ENCODE results near the gene GNG2. TPM values are rescaled to one million over a fixed set of nuclear protein-coding genes. Genes with fewer than 3 reads are reported as not detected.

GNG2 gene
- total and polyA plus RNA-seq, 10 of the 15 experiments (the other 5 are each of a cell fraction or from before 2014, with no cell fraction given) = 31.6 to 114 (median 66.4) TPM

DNA sequence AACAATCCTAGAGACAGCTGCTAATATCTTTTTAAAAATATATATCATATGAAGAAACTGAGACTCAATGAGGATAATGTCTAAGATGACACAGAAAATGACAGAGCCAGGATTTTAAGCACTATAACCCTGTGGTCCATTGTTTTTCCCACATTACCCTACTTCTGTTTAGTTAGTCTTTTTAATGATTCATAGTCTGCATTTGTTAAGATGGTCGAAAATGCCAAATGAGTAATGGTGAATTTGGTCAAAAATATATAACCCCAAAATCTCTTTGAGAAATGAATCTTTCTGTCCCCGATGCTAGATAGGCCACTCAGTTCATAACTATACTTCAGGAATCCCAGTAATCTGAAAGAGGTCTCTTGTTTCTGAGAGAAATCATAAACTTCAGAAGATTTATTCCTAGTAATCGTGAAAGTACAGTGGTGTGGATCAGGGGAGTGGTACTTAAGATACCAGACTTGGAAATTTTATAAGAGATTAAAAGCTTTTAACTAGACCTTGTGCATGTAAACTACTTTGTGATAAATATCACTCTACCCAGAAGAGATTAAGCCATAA, 139.7 kb downstream of the GNG2 start (continued):
- TF ChIP-seq PML (IDR thresholded peaks at IDR 0.05; ENCODE audit: low read length) (no peak), NKRF (conservative IDR thresholded peaks at IDR 0.05) (no peak), FOXK2 (IDR thresholded peaks at IDR 0.05) (no peak), ZNF274 (IDR thresholded peaks at IDR 0.05; ENCODE audit: insufficient read depth, insufficient read length) (no peak)

GRCh38 chr14:52000696-52001095, 140.3 kb downstream of the GNG2 start:
- CTCF ChIA-PET = no interaction called here
- no peak overlapping the region for H3K9ac ChIP-seq (ENCODE audit: control insufficient read depth, insufficient read depth, low read length)
- no peak for FAIRE-seq
- no peaks in the 10 kb centered on the region for H3K4me1 ChIP-seq (ENCODE audit: control insufficient read depth, insufficient read depth, low read length)
- no peak overlapping the region for H3K27ac ChIP-seq (ENCODE audit: control insufficient read depth, insufficient read depth)
- no TSS peak for BruUV-seq (replicated peaks)
- 97% methylated on average over 3 of the region's 3 CpGs for WGBS (ENCODE audit: insufficient coverage, insufficient replicate concordance, low lambda C conversion rate, missing lambda C conversion rate)
- no peaks in the 10 kb centered on the region for H3K9me3 ChIP-seq (replicated peaks; ENCODE audit: control insufficient read depth, insufficient read depth, low read length)
- no peak overlapping the region for H3K4me2 ChIP-seq (ENCODE audit: control insufficient read depth, insufficient read depth)
- intact Hi-C loops (cut with micrococcal nuclease; ENCODE audit: unreplicated experiment) (no loop called here), in situ Hi-C loops (cut with MboI) (no loop called here)
- RAD21 ChIA-PET (ENCODE audit: unreplicated experiment) = interaction anchor here (1.0 kb wide), 1 partner anchor 273 kb away, joined by 3 read pairs; no protein-coding TSS in a partner anchor
- peaks cover 6% of the 10 kb centered on the region for H3K79me2 ChIP-seq (ENCODE audit: control insufficient read depth, insufficient read depth, low read length)
- H4K20me1 ChIP-seq (ENCODE audit: control insufficient read depth, insufficient read depth) = no peaks in the 10 kb centered on the region; the same call in 1 of the 2 replicates
- POLR2A ChIA-PET = no interaction called here
- ATAC-seq = no peak
- SMC1A ChIA-PET (ENCODE audit: uncharacterized antibody, unreplicated experiment) = interaction anchor here (1.3 kb wide), 1 partner anchor 9 kb away, joined by 3 read pairs; no protein-coding TSS in a partner anchor
- no peak overlapping the region for H3K4me3 ChIP-seq
- H3K36me3 ChIP-seq (ENCODE audit: control insufficient read depth in 2 of 2, insufficient read depth in 2 of 2, low read length in 1 of 2) = peaks cover 6 to 39% of the 10 kb centered on the region in 2 experiments
- no peak overlapping the region for H2AFZ ChIP-seq (ENCODE audit: control insufficient read depth, low read depth, low read length)
- no peak for DNase-seq (ENCODE audit: low read depth, low spot score)
- no peaks in the 10 kb centered on the region for H3K27me3 ChIP-seq (replicated peaks in 1 of 2; ENCODE audit: control insufficient read depth in 2 of 2, insufficient read depth in 2 of 2, low read length in 1 of 2)
- TF ChIP-seq BMI1 (IDR thresholded peaks at IDR 0.05; ENCODE audit: borderline replicate concordance) (no peak), NFYB (IDR thresholded peaks at IDR 0.05; ENCODE audit: insufficient read depth, low read depth, low read length) (no peak), JUNB (IDR thresholded peaks at IDR 0.05) (no peak), ASH2L (IDR thresholded peaks at IDR 0.05; ENCODE audit: borderline replicate concordance, low read depth) (no peak), FOXM1 (IDR thresholded peaks at IDR 0.05; ENCODE audit: low read depth, low read length) (no peak), POLR2AphosphoS2 (IDR thresholded peaks at IDR 0.05; ENCODE audit: low read depth, low read length) (no peak), SMARCA5 (IDR thresholded peaks at IDR 0.05) (no peak), NKRF (conservative IDR thresholded peaks at IDR 0.05) (no peak), RELA (IDR thresholded peaks at IDR 0.05; ENCODE audit: borderline replicate concordance, partially characterized antibody) (no peak), NR2F1 (conservative IDR thresholded peaks at IDR 0.05) (no peak), WRNIP1 (IDR thresholded peaks at IDR 0.05; ENCODE audit: borderline replicate concordance, low read depth, low read length) (no peak), SREBF2 (IDR thresholded peaks at IDR 0.05; ENCODE audit: low read length) (no peak)
- TF ChIP-seq, protein P1, sequence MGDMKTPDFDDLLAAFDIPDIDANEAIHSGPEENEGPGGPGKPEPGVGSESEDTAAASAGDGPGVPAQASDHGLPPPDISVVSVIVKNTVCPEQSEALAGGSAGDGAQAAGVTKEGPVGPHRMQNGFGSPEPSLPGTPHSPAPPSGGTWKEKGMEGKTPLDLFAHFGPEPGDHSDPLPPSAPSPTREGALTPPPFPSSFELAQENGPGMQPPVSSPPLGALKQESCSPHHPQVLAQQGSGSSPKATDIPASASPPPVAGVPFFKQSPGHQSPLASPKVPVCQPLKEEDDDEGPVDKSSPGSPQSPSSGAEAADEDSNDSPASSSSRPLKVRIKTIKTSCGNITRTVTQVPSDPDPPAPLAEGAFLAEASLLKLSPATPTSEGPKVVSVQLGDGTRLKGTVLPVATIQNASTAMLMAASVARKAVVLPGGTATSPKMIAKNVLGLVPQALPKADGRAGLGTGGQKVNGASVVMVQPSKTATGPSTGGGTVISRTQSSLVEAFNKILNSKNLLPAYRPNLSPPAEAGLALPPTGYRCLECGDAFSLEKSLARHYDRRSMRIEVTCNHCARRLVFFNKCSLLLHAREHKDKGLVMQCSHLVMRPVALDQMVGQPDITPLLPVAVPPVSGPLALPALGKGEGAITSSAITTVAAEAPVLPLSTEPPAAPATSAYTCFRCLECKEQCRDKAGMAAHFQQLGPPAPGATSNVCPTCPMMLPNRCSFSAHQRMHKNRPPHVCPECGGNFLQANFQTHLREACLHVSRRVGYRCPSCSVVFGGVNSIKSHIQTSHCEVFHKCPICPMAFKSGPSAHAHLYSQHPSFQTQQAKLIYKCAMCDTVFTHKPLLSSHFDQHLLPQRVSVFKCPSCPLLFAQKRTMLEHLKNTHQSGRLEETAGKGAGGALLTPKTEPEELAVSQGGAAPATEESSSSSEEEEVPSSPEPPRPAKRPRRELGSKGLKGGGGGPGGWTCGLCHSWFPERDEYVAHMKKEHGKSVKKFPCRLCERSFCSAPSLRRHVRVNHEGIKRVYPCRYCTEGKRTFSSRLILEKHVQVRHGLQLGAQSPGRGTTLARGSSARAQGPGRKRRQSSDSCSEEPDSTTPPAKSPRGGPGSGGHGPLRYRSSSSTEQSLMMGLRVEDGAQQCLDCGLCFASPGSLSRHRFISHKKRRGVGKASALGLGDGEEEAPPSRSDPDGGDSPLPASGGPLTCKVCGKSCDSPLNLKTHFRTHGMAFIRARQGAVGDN (IDR thresholded peaks at IDR 0.05) = no peak
